AG09319 (cell line): ENCODE results near the gene CYP51A1.
"Not testable (repeated sequence)": the region's sequence is repeated elsewhere in the genome, so short reads cannot be mapped to it uniquely, and the experiment has no call there.

Experiments used
- DNase-seq: peaks from one replicate; pipeline ENCODE4 v3.0.0-alpha.2; 2010; ENCODE audit warnings: low read depth; ENCODE audit errors: extremely low read depth
- TF ChIP-seq, protein P1 (sequence below): IDR thresholded peaks from 2 replicates; pipeline ENCODE4 v1.5.1; 2011; ENCODE audit warnings: low read depth, mild to moderate bottlenecking, inconsistent platforms, low read length, moderate library complexity

Gene CYP51A1

DNA sequence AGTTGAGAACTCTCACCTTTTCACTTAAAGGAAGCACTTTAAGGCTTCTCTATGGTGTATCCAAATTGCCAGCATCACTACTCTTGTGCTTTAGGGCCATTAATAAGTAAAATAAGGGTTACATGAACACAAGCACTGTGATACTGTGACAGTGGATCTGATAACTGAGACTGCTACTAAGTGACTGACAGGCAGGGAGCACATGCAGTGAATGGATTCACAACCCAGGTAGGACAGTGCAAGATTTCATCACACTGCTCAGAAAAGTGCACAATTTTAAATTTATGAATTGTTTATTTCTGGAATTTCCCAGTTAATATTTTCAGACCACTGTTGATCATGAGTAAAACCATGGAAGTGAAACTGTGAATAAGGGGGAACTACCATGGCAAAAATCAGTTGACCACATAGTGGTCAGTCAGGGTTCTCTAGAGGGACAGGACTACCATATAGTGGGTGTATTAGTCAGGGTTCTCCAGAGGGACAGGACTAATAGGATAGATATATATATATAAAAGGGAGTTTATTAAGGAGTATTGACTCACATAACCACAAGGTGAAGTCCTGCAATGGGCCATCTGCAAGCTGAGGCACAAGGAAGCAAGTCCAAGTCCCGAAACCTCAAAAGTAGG, 20.9 kb upstream of the CYP51A1 start:
- DNase-seq = no peak
- TF ChIP-seq, protein P1, sequence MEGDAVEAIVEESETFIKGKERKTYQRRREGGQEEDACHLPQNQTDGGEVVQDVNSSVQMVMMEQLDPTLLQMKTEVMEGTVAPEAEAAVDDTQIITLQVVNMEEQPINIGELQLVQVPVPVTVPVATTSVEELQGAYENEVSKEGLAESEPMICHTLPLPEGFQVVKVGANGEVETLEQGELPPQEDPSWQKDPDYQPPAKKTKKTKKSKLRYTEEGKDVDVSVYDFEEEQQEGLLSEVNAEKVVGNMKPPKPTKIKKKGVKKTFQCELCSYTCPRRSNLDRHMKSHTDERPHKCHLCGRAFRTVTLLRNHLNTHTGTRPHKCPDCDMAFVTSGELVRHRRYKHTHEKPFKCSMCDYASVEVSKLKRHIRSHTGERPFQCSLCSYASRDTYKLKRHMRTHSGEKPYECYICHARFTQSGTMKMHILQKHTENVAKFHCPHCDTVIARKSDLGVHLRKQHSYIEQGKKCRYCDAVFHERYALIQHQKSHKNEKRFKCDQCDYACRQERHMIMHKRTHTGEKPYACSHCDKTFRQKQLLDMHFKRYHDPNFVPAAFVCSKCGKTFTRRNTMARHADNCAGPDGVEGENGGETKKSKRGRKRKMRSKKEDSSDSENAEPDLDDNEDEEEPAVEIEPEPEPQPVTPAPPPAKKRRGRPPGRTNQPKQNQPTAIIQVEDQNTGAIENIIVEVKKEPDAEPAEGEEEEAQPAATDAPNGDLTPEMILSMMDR = no peak

DNA sequence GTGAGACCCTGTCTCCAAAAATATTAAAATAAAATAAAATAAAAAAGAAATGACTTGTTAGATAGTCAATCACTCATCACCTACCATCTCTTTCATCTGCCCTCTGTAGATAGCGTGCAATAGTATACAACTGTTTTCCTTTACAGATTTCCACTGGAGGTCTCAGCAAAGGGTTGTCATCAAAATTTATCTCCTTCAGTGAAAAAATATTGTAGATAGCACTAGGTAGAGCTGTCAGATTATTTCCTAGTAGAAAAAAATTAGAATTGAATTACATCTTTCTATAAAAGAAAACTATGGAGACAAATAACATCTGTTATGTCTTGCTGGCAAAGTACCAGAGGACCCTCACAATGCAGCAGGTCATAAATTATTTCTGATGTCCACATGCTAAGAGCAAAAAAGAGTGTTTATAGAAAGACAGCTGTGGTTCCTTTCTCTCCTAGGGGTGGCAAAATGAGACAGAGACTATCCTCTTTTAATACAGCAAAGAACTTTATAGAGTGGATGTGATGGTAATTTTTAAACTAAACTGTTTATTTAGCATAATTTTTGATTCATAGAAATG, 16.3 kb upstream of the CYP51A1 start:
- no peak for DNase-seq
- TF ChIP-seq, protein P1 = no peak

GRCh38 chr7:92149736-92150239, 15.5 kb upstream of the CYP51A1 start:
- DNase-seq = no peak
- TF ChIP-seq, protein P1 = no peak

DNA sequence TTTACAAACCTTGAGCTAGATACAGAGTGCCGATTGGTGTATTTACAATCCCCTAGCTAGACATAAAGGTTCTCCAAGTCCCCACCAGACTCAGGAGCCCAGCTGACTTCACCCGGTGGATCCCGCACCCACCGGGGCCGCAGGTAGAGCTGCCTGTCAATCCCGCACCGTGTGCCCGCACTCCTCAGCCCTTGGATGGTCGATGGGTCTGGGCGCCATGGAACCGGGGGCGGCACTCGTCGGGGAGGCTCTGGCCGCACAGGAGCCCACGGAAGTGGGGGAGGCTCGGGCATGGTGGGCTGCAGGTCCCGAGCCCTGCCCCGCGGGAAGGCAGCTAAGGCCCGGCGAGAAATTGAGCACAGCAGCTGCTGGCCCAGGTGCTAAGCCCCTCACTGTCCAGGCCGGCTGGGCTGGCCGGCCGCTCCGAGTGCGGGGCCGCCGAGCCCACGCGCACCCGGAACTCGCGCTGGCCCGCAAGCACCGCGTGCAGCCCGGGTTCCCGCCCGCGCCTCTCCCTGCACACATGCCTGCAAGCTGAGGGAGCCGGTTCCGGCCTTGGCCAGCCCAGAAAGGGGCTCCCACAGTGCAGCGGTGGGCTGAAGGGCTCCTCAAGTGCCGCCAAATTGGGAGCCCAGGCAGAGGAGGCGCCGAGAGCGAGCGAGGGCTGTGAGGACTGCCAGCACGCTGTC, 9.1 kb upstream of the CYP51A1 start:
- not testable (repeated sequence) for DNase-seq

- not testable (repeated sequence) for DNase-seq
Measured at GRCh38 chr7:92142791-92143190, 8.5 kb upstream of the CYP51A1 start.

DNA sequence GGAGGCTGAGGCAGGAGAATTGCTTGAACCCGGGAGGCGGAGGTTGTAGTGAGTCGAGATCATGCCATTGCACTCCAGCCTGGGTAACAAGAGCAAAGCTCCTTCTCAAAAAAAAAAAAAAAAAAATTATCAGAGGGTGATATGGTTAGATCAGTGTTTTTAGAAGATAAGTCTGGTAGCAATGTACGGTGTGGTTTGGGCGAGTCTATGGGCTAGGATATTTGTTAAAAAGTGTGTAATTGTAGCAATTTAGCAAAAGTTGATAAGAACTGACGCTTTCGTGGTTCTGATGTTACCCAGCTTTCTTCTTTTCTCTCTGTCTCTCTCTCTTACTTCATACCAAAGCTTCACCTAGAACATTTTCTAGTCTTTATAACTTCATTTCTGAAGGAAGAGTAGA, 6.9 kb upstream of the CYP51A1 start:
- TF ChIP-seq, protein P1 = no peak
- DNase-seq = no peak

DNA sequence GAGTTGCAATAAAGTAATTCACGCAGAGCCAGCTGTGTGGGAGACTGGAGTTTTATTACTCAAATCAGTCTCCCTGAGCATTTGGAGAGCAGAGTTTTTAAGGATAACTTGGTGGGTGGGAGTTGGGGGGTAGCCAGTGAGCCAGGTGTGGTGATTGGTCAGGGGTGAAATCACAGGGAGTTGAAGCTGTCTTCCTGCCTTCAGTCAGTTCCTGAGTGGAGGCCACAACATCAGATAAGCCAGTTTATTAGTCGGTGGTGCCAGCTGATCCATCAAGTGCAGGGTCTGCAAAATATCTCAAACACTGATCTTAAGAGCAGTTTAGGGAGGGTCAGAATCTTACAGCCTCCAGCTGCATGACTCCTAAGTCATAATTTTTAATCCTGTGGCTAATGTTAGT, 3.3 kb upstream of the CYP51A1 start:
- TF ChIP-seq, protein P1 = no peak
- DNase-seq = no peak

GRCh38 chr7:92135052-92135889, 994 bp upstream of the CYP51A1 start:
- TF ChIP-seq, protein P1 = no peak; the same call in 1 of the 2 replicates
- no peak for DNase-seq
